Ureter (tissue), 1 donor: ENCODE data around the gene KCNMA1. TPM values are rescaled to one million over a fixed set of nuclear protein-coding genes. Genes with fewer than 3 reads are reported as not detected.

Experiments
- DNase-seq: peaks from one replicate; pipeline ENCODE4 v3.0.0-alpha.2; 2020; ENCODE audit warnings: low spot score
- total RNA-seq: library from RNA; stranded (reverse); gene quantifications from one replicate; pipeline ENCODE4 v1.2.4, GENCODE V29; 2023
- donor health status: DM: yes; HTN: yes; CAD: no.

Gene KCNMA1
- total RNA-seq, 1 donor from 2014 or later = 87.9 TPM

- no peak for DNase-seq
These were observed 587.7 kb downstream of the KCNMA1 start for GRCh38 chr10:77049896-77050295.

- no peak for DNase-seq
These were observed 588.5 kb downstream of the KCNMA1 start for GRCh38 chr10:77049146-77049545.

GRCh38 chr10:77045085-77045484 is 592.5 kb downstream of the KCNMA1 start:
- no peak for DNase-seq

GRCh38 chr10:77043420-77043763 is 594.2 kb downstream of the KCNMA1 start:
- no peak for DNase-seq

GRCh38 chr10:77042706-77043419 is 594.7 kb downstream of the KCNMA1 start:
- DNase-seq = no peak

- no peak for DNase-seq
These were observed 595.9 kb downstream of the KCNMA1 start for GRCh38 chr10:77041636-77042258.

- DNase-seq = no peak
These were observed 599.2 kb downstream of the KCNMA1 start for GRCh38 chr10:77038407-77038806.

GRCh38 chr10:77037735-77038403 is 599.7 kb downstream of the KCNMA1 start:
- DNase-seq = no peak

- DNase-seq = no peak
These were observed 600.4 kb downstream of the KCNMA1 start for GRCh38 chr10:77036993-77037734.

- no peak for DNase-seq
These were observed 601.3 kb downstream of the KCNMA1 start for GRCh38 chr10:77036276-77036675.

- DNase-seq = no peak
These were observed 602.8 kb downstream of the KCNMA1 start for GRCh38 chr10:77034795-77035194.

GRCh38 chr10:77034240-77034639 is 603.4 kb downstream of the KCNMA1 start:
- DNase-seq = no peak

- DNase-seq = no peak
These were observed 605.4 kb downstream of the KCNMA1 start for GRCh38 chr10:77032188-77032570.

- no peak for DNase-seq
These were observed 605.9 kb downstream of the KCNMA1 start for GRCh38 chr10:77031531-77032187.

GRCh38 chr10:77030974-77031373 is 606.6 kb downstream of the KCNMA1 start:
- no peak for DNase-seq

GRCh38 chr10:77029777-77030717 is 607.6 kb downstream of the KCNMA1 start:
- DNase-seq = no peak

GRCh38 chr10:77028042-77028441 is 609.6 kb downstream of the KCNMA1 start:
- no peak for DNase-seq

- no peak for DNase-seq
These were observed 610.0 kb downstream of the KCNMA1 start for GRCh38 chr10:77027576-77027975.

- no peak for DNase-seq
These were observed 610.5 kb downstream of the KCNMA1 start for GRCh38 chr10:77027141-77027540.

GRCh38 chr10:77026148-77026547 is 611.5 kb downstream of the KCNMA1 start:
- DNase-seq = no peak

- DNase-seq = no peak
These were observed 613.1 kb downstream of the KCNMA1 start for GRCh38 chr10:77024461-77024860.
